Pons (tissue), 1 donor: ENCODE results near the gene EIF2D.

ENCODE experiments used
- DNase-seq: peaks from one replicate; pipeline ENCODE4 v3.0.0-alpha.2; 2016; ENCODE audit warnings: low spot score

The EIF2D gene

GRCh38 chr1:206547104-206547503 lies 65.2 kb downstream of the EIF2D start:
- no peak for DNase-seq

DNA sequence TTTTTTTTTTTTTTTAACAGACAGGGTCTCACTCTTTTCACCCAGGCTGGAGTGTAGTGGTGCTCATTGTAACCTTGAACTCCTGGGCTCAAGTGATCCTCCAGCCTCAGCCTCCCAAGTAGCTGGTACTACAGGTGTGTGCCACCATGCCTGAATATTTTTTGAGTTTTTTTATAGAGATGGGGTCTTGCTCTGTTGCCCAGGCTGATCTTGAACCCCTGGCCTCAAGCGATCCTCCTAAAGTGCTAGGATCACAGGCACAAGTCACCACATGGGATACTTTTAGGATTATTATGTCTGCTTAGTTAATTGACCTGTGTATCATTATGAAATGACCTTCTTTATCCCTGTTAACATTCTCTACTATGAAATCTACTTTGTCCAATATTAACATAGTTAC lies 66.9 kb downstream of the EIF2D start:
- DNase-seq = no peak

GRCh38 chr1:206544562-206545257 lies 67.6 kb downstream of the EIF2D start:
- peak; percentile 47 for DNase-seq
